Astrocyte (in vitro differentiated cells and primary cell): Measurements from ENCODE around the gene C8A.

Experiments used
- CTCF ChIP-seq: IDR thresholded peaks from 2 replicates; pipeline ENCODE4 v1.5.1; 2011; ENCODE audit warnings: low read depth, mild to moderate bottlenecking, inconsistent platforms, low read length, moderate library complexity; ENCODE audit not compliant: insufficient read depth
- EZH2 ChIP-seq: IDR thresholded peaks from 2 replicates; pipeline ENCODE4 v1.6.1; 2012; ENCODE audit warnings: mild to moderate bottlenecking, low read length, inconsistent platforms; ENCODE audit not compliant: insufficient read depth

- TF ChIP-seq CTCF (no peak), EZH2 (no peak)
These were observed 46.2 kb upstream of the C8A start for GRCh38 chr1:56808410-56808809.
